NCI-H1930 (cell line): ENCODE measurements around the gene SCAMP1.

Source experiments
- DNase-seq, 2 experiments: peaks; one replicate each; lab custom pipeline; 2025; lab: John Stamatoyannopoulos, UW

The SCAMP1 gene

GRCh38 chr5:78492650-78493049, 132.2 kb downstream of the SCAMP1 start:
- no peak for DNase-seq

- DNase-seq: no peak
Observed at GRCh38 chr5:78495800-78496199, 135.4 kb downstream of the SCAMP1 start.

DNA sequence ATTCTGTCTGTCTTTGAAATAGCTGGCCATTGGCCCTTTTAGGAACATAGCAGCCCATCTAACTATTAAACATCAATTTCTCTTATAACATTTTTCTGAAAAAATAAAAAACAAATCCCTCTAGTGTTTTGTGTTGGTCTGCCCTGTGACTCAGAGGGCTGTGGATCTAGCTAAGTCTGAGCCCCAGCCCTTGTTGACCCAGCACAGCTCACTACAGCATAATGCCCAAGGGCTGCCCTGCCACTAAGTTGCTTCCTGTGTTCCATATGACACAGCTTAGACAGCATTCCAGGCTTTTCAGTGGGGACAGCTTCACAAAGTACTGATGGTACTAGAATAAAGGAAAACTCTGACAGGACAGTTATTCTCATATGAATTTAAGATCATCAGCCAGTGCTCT, 136.0 kb downstream of the SCAMP1 start:
- no peak for DNase-seq

- DNase-seq: no peak
Observed at GRCh38 chr5:78497573-78498533, 137.4 kb downstream of the SCAMP1 start.

DNA sequence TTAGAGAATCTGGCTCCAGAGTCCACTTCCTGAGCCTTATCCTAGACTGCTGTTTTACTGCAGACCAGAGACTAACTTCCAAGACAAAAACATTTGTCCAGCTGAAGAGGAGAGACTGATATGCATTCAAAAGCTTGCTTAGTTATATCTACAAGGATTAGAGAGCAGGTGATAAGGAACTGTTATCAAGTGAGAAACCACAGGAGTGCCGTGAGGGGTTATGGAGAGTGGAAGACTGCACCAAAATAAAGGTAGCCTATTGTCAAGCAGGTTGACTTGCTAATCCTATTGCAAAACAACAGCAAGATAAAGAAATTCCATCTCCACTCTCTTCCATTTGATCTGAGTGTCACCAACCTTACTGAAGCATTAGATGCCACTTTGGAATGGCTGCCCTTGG, 139.1 kb downstream of the SCAMP1 start:
- no peak for DNase-seq

DNA sequence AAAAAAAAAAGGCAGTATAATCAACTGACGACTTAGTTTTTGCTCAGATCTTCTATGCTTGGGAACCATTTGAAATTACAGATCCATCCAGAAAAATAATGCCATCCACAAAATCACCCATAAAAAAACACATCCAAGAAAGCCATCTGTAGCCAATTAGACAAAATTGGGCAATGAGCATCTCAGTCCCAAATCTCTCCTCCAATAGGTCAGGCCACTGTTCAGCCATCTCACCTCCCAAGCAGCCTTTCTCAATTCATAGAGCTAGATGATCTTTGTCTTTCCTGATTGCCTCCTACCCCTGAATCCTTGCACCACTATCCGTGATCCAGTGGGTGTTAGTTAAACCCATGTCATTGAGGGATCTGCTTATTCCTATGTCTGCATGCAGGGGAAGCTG, 139.6 kb downstream of the SCAMP1 start:
- no peak for DNase-seq

- no peak for DNase-seq
Observed at GRCh38 chr5:78500871-78501270, 140.5 kb downstream of the SCAMP1 start.

DNA sequence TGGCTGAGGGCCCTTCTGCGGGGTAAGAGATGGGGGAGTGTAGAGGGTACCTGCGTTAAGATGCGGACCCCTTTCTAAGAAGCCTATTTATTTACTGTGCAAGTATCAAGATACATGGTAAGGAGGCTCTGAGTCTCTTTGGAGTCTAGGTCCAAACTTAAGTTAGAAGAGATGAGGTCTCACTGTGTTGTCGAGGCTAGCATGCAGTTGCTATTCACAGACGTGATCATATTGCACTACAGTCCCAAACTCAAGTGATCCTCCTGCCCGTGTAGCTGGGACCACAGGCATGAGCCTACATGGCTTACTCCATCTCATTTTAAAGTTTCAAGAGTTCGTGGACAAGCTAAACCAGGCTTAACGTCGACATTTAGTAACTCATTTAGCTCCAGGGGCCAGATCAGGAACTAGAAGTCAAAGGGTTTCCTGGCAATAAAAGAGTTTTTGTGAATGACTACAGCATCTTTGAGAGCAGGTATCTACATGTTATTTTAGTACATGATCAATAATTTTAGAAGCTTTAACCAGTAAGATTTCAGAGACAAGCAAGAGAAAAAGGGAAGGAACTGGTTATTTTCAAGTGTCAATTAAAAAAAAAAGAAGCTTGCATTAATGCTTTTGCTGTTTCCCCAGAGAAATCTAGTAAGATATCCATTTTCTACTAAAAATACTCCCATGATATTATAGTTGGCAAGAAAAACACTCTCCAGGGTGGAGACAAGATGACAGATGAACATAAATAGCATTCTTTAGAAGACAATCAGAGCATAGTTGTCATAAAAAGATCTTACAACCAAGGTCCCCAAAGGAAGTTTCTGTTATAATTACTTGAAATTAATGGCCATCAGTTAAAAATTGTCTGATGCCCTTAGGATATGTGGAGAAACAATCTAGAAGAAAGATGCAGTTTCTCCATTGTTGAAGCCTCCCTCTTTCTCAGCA, 141.3 kb downstream of the SCAMP1 start:
- DNase-seq: no peak

DNA sequence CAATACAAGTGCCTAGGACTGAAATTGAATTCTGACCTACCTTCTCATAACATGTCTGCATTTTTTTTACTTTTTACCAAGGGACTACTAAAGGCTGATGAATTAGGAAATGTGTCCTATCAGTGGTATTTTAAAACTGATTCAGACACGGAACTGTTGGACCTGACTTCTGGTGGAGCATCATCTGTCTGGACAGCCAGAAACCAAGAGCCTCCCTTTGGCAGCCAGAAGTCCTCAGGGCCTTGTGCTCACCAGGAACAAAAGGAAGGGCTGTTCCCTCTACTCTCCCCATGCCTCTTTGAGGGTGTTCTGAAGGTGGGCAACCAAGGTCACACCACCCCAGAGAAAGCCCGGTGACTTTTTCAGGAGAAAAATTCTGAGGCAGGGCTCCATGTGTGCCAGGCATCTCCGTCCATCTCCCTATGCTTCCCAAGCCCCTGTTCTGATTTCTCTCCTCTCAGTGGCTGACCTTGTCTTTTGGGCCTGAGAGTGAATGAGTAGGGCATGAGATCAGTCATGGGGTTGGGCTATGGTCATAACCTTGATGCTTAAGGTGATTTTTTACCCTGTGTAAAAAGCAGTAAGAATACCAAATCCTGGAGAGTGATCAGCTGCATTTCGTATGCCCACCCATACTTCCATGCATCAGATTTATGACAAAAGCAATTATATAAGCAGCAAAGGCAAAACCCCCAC, 143.7 kb downstream of the SCAMP1 start:
- no peak for DNase-seq

GRCh38 chr5:78504704-78505677, 144.6 kb downstream of the SCAMP1 start:
- no peak for DNase-seq

GRCh38 chr5:78505860-78506259, 145.4 kb downstream of the SCAMP1 start:
- DNase-seq: no peak

DNA sequence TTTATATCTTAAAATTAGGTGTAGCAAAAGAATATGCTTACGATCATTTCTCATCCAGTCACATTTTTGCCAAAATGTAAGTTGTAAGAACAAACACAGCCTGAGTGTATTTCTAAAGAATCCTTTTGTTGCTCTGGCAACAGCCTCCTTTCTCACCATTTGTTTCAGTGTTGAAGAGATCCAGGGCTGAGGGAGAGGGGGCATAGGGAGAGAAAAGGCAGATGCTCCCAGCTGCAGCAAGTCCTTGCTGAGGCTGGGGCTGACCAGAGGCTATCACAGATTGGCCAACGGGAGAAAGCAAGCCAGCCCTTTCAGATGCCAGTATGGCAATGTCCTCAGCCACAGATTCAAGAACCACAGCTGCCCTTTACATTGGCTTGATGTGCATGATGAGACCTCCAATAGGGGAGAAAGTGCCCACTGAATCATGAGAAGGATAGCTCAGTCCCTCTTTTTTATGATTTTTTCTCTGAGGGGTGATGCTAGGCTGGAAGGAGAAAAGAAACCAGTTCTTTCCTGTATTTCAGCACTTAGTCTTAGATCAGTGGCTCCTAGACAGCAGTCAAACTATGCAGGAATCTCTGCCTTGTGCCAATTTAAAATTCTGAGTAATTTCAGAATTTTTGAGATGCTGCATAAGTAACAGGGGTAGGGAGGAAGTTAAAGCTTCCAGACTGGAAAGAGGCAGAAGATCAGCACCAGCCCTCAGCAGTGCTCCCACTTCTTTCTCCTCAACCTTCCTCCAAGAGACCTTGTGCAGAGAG, 146.0 kb downstream of the SCAMP1 start:
- DNase-seq: no peak

GRCh38 chr5:78507531-78507930, 147.1 kb downstream of the SCAMP1 start:
- no peak for DNase-seq

DNA sequence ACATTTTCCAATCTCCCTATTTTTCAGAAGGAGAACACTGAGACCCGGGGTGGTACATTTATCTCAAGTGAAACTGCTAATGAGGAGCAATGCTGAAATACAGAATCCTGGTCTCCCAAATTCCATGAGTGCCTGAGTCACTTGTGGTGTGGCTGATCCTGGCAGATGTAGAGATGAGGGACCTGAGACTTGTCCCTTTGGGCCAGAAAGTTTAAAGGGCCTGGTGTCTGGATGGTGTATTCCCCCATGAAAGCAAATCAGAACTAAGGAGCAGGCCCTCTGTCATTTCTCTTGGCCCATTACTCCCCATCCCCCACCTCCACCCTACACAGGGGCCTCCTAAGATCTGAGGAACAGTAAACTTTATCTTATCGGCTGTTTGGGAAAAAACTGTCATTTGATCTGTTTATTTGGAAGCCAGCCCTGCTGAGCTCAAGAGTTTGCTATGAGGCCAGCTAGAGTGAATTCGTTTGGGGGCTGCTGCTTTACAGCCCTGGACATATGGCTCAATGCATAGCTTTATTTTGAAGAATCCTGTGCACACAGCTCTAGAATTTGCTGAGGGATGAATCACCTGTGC, 147.9 kb downstream of the SCAMP1 start:
- DNase-seq: no peak

GRCh38 chr5:78509145-78509865, 148.9 kb downstream of the SCAMP1 start:
- no peak for DNase-seq

- DNase-seq: no peak
Observed at GRCh38 chr5:78509884-78510769, 149.7 kb downstream of the SCAMP1 start.

DNA sequence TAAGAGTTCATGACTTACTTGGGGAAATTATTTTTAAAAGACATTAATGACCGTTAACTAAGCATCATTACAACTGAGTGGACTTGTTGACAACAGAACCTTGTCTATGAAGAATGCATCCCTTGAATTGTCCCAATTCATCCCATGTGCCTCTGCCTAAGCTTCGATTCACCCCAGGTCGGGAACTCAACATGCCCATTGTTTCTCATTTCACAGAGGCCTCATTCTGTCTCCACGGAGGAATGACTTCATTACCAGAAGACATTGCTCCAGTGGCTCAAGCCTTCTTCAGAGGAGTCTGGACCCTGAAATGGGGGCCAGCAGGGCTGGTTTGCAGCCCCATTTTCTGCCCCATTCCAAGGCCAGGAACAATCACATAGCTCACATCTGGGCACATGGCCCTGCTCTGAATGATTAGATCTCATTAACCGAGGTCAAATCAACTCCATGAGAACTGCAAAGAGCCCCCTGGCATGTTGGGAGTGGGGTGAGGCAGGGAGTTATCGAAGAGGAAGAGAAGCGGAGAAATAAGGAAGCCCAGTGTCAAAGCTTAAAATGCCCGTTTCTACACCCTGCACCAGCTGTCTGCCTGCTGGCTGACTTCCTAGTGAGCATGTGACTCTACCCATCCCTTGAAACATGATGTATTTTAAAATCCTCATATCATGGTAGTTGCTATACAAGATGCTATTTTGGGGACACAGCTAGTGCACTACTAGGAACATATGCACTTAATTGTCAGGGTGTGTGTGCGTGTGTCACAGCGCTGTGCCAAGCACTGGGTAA, 150.9 kb downstream of the SCAMP1 start:
- no peak for DNase-seq
